NCI-H2196 (cell line): Measurements from ENCODE around the gene TPM4.

ENCODE experiments used
- DNase-seq: peaks from one replicate; lab custom pipeline; 2025; ENCODE audit not compliant: unreplicated experiment; lab: John Stamatoyannopoulos, UW

Gene TPM4

GRCh38 chr19:16041299-16041990 lies 34.9 kb upstream of the TPM4 start:
- DNase-seq, result peak; percentile 87

DNA sequence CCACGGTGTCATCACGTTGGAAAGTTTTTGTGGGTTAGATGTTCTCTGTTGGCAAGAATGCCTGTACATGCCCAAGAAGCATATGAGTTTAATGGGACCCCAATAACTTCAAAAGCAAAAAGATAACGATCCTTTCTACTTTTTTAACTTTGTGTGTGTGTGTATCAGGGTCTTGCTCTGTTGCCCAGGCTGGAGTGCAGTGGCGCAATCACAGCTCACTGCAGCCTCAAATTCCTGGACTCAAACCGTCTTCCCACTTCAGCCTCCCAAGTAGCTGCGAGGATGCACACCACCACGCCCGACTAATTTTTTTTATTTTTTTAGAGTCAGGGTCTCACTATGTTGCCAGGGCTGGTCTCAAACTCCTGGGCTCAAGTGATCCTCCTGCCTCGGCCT lies 34.3 kb upstream of the TPM4 start:
- DNase-seq, result no peak

DNA sequence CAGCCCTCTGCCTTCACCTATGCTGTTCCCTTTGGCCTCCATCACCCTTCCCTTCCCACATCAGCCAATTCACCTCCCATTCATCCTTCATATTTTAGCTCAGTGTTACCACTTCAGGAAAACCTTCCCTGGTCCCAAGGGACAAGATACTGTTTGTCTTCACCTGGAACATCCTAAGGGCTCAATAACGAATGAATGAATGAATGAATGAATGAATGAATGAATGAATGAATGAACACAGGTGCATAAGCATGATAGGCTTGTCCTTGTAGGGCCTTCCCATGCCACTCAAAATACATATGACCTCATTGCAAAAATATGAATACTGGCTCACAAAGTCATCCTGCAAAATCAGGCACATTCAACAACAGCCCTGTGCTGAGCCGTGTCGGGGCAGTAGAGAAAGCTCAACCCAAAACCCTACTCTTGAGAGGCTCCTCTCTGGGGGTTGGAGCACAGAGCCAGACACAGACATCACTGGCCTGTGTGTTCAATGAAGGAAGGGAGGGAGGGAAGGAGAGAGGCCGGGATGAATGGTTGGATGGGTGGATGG lies 33.7 kb upstream of the TPM4 start:
- DNase-seq, result no peak

DNA sequence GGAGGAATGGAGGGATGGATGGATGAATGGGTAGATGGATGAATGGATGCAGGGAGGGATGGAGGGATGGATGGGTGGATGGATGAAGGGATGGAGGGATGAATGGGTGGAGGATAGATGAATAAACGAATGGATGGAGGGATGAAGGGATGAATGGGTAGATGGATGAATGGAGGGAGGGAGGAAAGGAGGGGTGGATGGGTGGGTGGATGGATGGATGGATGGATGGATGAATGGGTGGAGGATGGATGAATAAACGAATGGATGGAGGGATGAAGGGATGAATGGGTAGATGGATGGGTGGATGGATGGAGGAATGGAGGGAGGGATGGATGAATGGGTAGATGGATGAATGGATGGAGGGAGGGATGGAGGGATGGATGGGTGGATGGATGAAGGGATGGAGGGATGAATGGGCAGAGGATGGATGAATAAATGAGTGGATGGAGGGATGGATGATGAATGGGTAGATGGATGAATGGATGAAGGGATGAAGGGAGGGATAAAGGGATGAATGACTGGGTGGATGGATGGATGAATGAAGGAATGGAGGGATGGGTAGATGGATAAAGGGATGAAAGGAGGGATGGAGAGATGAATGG lies 33.0 kb upstream of the TPM4 start:
- no peak for DNase-seq

DNA sequence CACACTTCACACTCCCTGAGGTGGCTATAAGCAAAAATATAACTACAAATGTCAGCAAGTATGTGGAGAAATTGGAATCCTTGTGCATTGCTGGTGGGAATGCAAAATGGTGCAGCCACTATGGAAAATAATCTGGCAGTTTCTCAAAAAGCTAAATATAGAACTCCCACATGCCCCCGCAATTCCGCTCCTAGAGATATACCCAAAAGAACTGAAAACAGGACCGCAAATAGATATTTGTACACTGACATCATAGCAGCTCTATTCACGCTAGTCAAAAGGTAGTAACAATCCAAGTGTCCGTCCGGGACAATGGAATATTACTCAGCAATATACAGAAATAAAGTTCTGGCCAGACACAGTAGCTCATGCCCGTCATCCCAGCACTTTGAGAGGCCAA lies 31.5 kb upstream of the TPM4 start:
- no peak for DNase-seq

DNA sequence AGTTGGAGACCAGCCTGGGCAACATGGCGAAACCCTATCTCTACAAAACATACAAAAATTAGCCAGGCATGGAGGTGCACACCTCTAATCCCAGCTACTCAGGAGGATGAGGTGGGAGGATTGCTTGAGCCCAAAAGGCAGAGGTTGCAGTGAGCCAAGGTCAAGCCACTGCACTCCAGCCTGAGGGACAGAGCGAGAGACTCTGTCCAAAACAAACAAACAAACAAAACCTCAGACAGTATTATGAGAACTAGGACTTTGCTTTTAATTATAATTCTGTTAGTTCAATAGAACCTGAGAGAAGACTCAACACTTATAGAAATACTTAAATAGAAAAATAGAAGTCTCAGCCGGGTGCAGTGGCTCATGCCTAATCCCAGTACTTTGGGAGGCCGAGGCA lies 31.1 kb upstream of the TPM4 start:
- no peak for DNase-seq

- no peak for DNase-seq
These were observed 30.4 kb upstream of the TPM4 start for GRCh38 chr19:16045893-16046292.

DNA sequence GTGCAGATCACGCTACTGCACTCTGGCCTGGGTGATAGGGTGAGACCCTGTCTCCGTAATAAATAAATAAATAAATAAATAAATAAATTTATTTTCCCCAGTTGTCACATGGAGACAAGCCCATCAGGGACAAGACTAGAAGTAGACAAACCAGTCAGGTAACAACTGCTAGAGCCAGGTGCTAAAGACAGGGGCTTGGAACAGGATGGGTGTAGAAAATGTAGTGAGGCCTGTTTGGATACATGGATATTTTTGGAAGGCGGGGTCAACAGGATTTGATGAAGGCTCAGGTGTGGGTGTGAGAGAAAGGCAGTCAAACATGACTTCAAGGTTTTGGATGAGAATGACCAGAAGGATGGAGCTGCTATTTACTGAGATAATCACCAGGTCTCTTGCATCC lies 27.7 kb upstream of the TPM4 start:
- no peak for DNase-seq

- no peak for DNase-seq
These were observed 24.9 kb upstream of the TPM4 start for GRCh38 chr19:16051254-16052025.

GRCh38 chr19:16052353-16052752 lies 23.9 kb upstream of the TPM4 start:
- DNase-seq, result no peak

GRCh38 chr19:16057062-16057461 lies 19.2 kb upstream of the TPM4 start:
- DNase-seq, result no peak

DNA sequence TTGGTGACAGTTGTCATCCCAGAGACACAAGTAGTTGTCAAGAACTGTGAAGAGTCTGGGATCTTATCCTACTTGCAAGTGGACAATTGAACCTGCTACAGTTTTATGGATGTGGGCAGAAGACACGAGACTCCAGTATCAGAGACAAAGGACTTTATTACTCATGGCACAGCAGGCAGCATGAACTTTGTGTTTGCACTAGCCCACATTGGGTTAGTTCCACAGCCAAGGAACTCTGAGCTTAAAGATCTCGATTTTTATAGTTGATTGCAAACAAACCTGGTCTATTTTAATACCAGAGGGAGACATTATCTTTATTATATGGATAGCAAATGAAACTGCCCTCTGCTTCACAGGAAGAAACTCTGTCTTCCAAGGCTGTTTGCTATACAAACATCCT lies 16.0 kb upstream of the TPM4 start:
- no peak for DNase-seq

DNA sequence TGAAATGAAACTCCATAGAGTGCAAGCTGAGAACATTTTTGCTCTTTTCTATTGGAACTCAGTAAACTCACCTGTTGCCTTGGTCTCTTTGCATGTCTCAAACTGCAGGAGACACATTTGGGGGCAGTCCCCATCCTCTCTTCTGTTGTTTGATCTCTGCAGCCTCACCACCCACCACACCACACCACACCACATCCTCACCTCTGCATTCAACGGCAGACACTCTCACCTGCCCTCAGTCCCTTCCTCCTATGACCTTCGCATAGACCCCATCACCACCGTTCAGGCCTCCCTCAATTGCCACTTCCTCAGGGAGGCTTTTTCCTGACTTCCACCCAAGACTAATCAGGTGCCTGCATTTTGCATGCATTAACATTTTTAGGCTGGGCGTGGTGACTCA lies 14.4 kb upstream of the TPM4 start:
- DNase-seq, result no peak

DNA sequence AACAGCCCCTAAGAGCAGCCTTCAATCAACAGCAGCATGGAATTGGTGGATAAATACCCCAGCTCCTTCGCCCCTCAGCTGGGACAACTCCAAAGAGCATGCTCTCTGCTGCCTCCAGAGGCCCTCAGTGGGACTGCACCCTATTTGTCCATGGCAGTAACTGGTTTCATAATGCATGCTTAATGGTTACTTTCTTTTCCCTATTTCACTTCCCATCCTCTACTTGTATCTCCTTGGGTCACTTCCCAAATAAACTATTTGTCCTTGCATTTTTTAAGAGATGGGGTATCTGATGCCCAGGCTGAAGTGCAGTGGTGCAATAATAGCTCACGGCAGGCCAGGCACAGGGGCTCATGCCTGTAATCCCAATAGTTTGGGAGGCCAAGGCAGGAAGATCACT lies 13.5 kb upstream of the TPM4 start:
- peak; percentile 56 for DNase-seq

DNA sequence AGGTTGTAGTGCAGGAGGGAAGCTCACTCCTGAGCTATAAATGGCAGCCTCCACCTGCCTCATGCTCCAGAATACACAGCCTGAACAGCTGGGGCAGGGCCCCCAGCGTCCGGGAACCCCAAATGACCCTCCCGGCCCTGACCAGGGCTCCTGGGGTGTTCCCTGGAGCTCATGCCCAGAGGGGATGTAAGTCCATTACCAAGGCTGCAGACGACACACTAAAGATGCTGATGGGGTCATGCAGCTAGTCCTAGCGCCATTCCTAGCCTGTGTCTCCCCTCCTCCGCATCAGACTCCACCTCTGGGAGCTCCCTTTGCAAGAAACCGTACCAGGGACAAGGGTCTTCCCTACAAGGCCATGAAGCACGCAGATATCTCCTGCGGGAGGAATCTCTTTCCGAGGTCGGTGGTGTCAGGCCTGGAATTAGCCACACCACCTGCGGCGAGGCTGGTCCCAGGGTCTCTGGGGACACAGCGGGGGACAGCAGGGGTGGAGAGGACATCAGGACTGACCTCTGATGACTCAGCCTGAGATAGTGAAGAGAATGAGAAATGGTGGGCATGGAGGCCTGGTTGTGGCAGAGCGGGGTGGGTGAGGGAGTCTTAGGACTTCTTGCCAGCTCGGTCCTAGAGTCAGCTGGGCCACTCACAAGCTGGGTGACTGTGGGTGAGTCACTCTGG lies 11.9 kb upstream of the TPM4 start:
- no peak for DNase-seq

DNA sequence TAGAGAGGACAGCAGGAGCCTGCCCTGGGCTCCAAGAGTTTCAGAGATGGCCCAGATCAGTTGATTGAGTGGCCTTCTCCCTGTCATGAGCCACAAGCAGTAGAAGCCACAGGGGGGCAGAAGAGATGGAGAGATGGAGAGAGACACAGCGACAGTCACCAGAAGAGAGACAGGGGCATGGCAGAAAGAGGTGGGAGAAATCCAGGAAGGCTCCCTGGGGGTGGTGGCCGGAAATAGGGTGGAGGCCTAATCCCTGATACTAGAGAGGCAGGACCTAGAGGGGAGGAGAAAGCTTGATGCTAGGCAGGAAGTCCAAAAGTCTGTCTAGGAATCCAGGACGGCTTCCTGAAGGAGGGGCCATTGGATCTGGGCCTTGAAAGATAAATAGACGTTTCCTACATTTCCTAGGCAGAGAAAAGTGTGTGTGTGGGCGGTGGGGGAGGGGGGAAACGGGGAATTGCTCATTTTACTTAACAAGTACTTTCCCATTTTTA lies 9.6 kb upstream of the TPM4 start:
- no peak for DNase-seq

DNA sequence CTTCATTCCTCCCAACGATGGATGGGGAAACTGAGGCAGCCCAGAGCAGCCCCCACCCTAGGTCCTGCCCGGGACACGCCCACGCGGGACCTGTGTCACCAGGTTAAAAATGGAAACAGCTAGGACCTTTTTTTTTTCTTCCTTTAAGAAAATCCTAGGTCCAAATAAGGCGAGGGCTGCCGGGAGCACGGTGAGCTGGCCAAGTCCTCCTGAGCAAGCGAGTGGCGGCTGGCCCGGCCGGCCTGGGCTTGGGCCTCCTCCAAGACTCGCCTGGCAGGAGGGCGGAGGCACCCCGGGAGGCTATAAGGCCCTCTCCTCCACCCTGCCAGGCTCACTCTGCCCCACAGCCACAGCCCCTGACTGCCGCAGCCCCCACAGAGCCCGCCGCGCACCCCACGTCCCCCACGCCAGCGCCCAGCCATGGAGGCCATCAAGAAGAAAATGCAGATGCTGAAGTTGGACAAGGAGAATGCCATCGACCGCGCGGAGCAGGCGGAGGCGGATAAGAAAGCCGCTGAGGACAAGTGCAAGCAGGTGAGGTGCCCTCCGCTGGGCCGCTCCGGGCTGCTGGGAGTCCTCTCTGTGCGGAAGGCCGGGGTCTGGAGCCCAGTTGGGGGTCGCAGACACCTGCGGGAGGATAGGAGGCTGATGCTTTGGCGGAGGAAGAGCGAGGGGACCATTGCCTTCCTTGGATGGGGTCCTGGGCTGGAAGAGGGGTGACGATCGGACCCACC lies 8.9 kb upstream of the TPM4 start:
- DNase-seq, result peak; percentile 29

DNA sequence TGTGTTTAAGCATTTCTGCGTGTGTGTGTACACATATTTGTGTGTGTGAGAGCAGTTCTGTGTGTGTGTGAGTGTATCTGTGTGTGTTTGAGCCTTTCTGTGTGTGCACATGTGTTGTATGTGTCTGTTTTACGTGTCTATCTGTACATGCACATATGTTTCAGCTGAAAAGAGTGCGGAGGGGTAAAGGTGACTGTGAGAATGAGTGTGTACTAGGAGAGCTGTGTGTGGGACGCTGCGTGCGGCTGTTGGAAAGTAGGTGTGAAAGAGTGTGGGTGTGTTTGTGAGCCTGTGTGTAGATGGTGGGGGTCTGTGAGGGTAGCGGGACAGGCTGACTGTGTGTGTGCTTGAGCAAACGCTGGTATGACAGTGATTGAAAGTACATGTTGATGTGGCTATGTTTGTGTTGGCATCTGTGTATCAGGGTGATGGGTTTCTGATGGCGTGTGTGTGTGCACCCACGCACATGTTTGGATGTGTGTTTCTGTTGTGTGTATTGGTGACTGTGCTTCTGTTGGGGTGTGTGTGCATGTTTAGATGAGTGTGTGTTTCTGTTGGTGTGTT lies 7.5 kb upstream of the TPM4 start:
- DNase-seq, result no peak

DNA sequence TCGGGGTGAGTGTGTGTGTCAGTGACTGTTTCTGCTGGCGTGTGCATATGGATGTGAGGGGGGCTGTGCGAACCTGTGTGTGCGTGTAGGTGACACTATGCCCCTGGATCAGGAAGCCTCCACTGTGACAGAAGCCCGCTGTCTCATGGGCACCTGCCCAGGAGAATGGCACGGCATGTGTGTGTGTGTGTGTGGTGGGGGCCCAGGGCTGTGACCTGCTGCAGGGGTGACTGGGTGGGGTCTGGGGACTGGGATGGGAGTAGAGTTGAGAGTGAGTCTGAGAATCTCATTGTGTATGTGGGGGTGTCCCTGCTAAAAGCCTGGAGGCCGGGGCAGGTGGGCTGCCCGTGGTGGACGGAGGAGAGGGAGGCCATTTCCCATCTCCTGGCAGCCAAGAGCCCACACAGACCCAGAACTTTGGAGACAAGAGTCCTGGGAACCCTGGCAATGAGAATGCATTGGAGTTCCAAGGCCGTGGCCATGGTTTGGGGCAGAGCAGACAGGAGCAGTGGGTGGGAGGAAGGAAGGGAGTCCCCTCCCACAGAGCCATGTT lies 6.4 kb upstream of the TPM4 start:
- DNase-seq, result no peak

GRCh38 chr19:16070366-16070990 lies 5.8 kb upstream of the TPM4 start:
- DNase-seq, result no peak
